ENCODE data around the gene SAP25. TPM values are rescaled to one million over a fixed set of nuclear protein-coding genes. Genes with fewer than 3 reads are reported as not detected.

Gene SAP25
- total and polyA plus RNA-seq, 2 experiments from 2014 or later: 3.8 to 4.1 TPM

DNA sequence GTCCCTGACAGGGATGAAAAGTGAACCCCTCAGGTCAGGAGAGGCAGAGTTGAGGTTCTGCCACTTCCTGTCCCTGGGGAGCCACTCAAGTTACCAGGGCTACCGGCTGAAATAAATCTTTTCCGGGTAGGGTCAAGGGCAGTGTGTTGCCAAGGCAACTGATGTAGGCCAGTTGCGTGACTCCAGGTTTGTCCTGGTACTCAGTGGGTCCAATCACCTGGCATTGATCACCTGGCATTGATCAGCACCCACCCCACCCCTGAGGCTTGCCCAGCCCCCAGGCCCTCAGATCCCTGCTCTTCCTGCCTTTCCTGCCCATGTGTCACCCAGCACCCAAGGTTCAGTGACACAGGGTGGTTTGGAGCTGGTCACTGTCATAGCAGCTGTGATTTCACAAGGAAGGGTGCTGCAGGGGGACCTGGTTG, 5.9 kb downstream of the SAP25 start:
- no peak overlapping the region for H2AFZ ChIP-seq
- H3F3A ChIP-seq (replicated peaks; ENCODE audit: low read depth): peaks cover 14% of the 10 kb centered on the region; the same call in 1 of the 2 replicates
- peaks cover 13% of the 10 kb centered on the region; the same call in 1 of the 2 replicates for H3K27me3 ChIP-seq (ENCODE audit: insufficient read depth)
- peaks cover 4% of the 10 kb centered on the region for H3K36me3 Mint-ChIP-seq (ENCODE audit: low read depth)
- H3K4me1 ChIP-seq (ENCODE audit: insufficient read depth): peaks cover 36% of the 10 kb centered on the region
- no peak overlapping the region for H3K27ac ChIP-seq (ENCODE audit: low read depth)
- no peaks in the 10 kb centered on the region for H3K9me2 ChIP-seq (ENCODE audit: insufficient read depth)
- ATAC-seq: no peak
- H3K9me3 Mint-ChIP-seq: no peaks in the 10 kb centered on the region
- no peaks in the 10 kb centered on the region for H3K36me3 ChIP-seq (ENCODE audit: insufficient read depth)
- H3K27ac Mint-ChIP-seq: no peak overlapping the region
- TF ChIP-seq POLR2AphosphoS5 (IDR thresholded peaks at IDR 0.05; ENCODE audit: low read depth): no peak
- TF ChIP-seq, protein P1, sequence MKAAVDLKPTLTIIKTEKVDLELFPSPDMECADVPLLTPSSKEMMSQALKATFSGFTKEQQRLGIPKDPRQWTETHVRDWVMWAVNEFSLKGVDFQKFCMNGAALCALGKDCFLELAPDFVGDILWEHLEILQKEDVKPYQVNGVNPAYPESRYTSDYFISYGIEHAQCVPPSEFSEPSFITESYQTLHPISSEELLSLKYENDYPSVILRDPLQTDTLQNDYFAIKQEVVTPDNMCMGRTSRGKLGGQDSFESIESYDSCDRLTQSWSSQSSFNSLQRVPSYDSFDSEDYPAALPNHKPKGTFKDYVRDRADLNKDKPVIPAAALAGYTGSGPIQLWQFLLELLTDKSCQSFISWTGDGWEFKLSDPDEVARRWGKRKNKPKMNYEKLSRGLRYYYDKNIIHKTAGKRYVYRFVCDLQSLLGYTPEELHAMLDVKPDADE (IDR thresholded peaks at IDR 0.05): no peak
- TF ChIP-seq ZNF331 (CRISPR knock-in tag; IDR thresholded peaks at IDR 0.05; ENCODE audit: low read depth): no peak
- TF ChIP-seq, protein P2, sequence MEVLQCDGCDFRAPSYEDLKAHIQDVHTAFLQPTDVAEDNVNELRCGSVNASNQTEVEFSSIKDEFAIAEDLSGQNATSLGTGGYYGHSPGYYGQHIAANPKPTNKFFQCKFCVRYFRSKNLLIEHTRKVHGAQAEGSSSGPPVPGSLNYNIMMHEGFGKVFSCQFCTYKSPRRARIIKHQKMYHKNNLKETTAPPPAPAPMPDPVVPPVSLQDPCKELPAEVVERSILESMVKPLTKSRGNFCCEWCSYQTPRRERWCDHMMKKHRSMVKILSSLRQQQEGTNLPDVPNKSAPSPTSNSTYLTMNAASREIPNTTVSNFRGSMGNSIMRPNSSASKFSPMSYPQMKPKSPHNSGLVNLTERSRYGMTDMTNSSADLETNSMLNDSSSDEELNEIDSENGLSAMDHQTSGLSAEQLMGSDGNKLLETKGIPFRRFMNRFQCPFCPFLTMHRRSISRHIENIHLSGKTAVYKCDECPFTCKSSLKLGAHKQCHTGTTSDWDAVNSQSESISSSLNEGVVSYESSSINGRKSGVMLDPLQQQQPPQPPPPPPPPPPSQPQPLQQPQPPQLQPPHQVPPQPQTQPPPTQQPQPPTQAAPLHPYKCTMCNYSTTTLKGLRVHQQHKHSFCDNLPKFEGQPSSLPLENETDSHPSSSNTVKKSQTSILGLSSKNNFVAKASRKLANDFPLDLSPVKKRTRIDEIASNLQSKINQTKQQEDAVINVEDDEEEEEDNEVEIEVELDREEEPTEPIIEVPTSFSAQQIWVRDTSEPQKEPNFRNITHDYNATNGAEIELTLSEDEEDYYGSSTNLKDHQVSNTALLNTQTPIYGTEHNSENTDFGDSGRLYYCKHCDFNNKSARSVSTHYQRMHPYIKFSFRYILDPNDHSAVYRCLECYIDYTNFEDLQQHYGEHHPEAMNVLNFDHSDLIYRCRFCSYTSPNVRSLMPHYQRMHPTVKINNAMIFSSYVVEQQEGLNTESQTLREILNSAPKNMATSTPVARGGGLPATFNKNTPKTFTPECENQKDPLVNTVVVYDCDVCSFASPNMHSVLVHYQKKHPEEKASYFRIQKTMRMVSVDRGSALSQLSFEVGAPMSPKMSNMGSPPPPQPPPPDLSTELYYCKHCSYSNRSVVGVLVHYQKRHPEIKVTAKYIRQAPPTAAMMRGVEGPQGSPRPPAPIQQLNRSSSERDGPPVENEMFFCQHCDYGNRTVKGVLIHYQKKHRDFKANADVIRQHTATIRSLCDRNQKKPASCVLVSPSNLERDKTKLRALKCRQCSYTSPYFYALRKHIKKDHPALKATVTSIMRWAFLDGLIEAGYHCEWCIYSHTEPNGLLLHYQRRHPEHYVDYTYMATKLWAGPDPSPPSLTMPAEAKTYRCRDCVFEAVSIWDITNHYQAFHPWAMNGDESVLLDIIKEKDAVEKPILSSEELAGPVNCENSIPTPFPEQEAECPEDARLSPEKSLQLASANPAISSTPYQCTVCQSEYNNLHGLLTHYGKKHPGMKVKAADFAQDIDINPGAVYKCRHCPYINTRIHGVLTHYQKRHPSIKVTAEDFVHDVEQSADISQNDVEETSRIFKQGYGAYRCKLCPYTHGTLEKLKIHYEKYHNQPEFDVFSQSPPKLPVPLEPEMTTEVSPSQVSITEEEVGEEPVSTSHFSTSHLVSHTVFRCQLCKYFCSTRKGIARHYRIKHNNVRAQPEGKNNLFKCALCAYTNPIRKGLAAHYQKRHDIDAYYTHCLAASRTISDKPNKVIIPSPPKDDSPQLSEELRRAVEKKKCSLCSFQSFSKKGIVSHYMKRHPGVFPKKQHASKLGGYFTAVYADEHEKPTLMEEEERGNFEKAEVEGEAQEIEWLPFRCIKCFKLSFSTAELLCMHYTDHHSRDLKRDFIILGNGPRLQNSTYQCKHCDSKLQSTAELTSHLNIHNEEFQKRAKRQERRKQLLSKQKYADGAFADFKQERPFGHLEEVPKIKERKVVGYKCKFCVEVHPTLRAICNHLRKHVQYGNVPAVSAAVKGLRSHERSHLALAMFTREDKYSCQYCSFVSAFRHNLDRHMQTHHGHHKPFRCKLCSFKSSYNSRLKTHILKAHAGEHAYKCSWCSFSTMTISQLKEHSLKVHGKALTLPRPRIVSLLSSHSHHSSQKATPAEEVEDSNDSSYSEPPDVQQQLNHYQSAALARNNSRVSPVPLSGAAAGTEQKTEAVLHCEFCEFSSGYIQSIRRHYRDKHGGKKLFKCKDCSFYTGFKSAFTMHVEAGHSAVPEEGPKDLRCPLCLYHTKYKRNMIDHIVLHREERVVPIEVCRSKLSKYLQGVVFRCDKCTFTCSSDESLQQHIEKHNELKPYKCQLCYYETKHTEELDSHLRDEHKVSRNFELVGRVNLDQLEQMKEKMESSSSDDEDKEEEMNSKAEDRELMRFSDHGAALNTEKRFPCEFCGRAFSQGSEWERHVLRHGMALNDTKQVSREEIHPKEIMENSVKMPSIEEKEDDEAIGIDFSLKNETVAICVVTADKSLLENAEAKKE (CRISPR knock-in tag; IDR thresholded peaks at IDR 0.05): no peak
- no peak for TF ChIP-seq NANOG (IDR thresholded peaks at IDR 0.05; ENCODE audit: borderline replicate concordance)
- TF ChIP-seq CREB1 (CRISPR knock-in tag; IDR thresholded peaks at IDR 0.05; ENCODE audit: low read depth): no peak
- TF ChIP-seq, protein P3, sequence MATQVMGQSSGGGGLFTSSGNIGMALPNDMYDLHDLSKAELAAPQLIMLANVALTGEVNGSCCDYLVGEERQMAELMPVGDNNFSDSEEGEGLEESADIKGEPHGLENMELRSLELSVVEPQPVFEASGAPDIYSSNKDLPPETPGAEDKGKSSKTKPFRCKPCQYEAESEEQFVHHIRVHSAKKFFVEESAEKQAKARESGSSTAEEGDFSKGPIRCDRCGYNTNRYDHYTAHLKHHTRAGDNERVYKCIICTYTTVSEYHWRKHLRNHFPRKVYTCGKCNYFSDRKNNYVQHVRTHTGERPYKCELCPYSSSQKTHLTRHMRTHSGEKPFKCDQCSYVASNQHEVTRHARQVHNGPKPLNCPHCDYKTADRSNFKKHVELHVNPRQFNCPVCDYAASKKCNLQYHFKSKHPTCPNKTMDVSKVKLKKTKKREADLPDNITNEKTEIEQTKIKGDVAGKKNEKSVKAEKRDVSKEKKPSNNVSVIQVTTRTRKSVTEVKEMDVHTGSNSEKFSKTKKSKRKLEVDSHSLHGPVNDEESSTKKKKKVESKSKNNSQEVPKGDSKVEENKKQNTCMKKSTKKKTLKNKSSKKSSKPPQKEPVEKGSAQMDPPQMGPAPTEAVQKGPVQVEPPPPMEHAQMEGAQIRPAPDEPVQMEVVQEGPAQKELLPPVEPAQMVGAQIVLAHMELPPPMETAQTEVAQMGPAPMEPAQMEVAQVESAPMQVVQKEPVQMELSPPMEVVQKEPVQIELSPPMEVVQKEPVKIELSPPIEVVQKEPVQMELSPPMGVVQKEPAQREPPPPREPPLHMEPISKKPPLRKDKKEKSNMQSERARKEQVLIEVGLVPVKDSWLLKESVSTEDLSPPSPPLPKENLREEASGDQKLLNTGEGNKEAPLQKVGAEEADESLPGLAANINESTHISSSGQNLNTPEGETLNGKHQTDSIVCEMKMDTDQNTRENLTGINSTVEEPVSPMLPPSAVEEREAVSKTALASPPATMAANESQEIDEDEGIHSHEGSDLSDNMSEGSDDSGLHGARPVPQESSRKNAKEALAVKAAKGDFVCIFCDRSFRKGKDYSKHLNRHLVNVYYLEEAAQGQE (IDR thresholded peaks at IDR 0.05; ENCODE audit: unreplicated experiment): no peak
- no peak for TF ChIP-seq ZNF114 (CRISPR knock-in tag; IDR thresholded peaks at IDR 0.05)
- peaks cover 47% of the 10 kb centered on the region for H3K4me1 Mint-ChIP-seq
- H3K79me2 ChIP-seq (replicated peaks; ENCODE audit: insufficient read depth): no peaks in the 10 kb centered on the region
- H4K20me1 ChIP-seq (replicated peaks; ENCODE audit: insufficient read depth): no peaks in the 10 kb centered on the region
- H3K4me3 Mint-ChIP-seq: no peak overlapping the region
- peaks cover 42% of the 10 kb centered on the region for H3K27me3 Mint-ChIP-seq (ENCODE audit: insufficient read depth, low read depth, poor library complexity)
- no peak overlapping the region for H3K4me3 ChIP-seq
- H3K4me2 ChIP-seq: no peak overlapping the region
- DNase-seq (ENCODE audit: low spot score): peak; percentile 46
